H54 (cell line): ENCODE results near the gene TTLL7.

Experiments used
- DNase-seq: peaks from one replicate; pipeline ENCODE4 v3.0.0; 2011; ENCODE audit warnings: low spot score, mixed read lengths; ENCODE audit not compliant: insufficient read length
- FAIRE-seq: peaks from 3 replicates; lab custom pipeline; 2011; peaks lifted over from hg19 to GRCh38; lab: Jason Lieb, UNC
- POLR2A ChIP-seq: IDR thresholded peaks from 2 replicates; pipeline ENCODE4 v1.6.1; 2011; ENCODE audit warnings: low read depth, mild to moderate bottlenecking, low read length

The TTLL7 gene

DNA sequence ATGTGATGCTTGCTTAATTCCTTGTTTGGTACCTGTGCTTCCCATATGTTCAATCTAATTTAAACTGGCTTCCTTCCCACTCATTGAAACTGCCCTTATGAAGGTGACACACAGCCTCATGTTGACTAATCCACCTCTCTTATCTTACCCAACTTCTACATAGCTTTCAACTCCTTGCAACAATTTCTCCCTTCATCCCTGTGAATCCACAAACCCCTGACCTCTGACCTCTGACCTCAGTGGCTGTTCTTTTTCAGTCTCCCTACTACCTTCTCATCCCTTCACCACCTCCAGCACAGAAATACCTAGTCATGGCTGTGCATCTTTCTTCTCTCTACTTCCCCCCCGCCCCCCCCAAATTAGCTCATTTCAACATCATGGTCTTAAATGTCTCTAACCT, 144.5 kb downstream of the TTLL7 start:
- FAIRE-seq (no peak), DNase-seq (no peak)
- no peak for TF ChIP-seq POLR2A

DNA sequence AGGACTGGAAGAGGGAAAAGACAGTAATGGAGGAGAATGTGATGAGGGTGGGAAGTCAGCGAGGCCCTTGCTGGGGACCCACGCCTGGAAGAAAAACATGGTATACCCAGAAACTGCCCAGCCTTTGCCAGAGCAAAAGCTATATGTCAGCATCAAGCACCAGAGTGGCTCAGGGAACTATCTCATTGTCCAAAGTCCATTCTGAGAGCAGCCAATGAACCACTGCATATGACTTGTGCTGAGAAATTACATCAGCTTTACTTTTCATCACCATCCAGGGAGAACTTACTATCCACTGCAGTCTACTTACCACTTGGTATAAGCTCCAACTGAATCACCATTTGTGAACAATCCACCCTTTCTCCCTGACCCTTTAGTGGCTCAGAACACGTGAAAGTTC, 148.1 kb downstream of the TTLL7 start:
- FAIRE-seq (no peak), DNase-seq (no peak)
- no peak for TF ChIP-seq POLR2A

DNA sequence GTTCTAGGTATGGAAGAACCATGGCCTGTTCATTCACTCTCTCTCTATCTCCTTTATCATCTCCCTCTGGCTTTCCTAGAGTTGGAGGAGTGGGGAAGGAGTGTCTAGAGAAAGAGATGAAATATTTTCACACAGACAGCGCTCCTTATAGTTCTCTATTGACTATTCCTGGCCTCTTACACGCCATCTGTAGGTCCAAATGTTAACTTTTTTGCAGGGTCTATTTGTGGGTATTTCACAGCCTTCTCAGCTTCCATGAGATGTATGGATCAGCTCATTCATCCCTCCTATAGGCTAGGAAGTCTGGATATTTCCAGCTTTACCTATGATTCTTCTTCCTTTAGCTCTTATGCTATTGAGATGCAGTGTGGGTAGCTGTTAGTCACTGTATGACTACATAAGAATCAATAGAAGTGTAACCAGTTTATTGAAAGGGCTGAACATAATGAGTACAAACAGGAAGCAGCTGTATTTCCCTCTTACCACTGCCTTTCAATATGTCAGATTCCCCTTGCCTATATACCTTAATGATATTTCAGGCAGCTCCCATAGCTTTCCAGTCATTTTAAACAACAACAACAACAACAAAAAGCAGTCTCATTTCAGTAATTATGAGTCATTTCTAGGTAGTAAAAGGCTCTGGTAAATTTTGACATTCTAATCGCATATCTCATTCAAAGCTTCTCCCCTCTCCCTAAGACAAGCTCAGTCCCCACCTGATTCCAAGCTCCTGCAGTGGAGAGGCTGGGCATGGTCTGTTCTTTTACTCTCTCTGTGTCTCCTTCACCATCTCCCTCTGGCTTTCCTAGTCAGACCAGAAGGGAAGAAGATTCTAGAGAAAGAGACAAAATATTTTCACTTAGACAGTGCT, 149.5 kb downstream of the TTLL7 start:
- FAIRE-seq: no peak
- no peak for TF ChIP-seq POLR2A
- no peak for DNase-seq

DNA sequence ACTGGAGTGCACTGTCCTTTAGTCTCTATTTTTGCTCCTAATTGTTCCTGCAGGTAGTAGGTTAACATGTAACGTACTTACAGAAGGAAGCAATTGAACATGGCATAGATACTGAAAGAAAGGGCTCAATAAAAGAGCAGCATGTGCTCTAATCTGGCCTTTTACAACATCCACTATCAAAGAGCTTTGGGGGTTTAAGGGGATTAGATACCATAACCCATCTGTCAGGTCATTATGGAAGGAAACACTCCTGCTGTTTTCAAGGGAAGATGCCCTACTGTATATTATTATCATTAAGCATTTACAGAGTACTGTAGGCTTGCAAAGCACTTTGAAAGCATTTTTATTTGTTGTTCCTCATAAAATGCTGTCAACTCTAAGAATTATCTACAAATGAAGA, 152.8 kb downstream of the TTLL7 start:
- DNase-seq (no peak), FAIRE-seq (no peak)
- no peak for TF ChIP-seq POLR2A

DNA sequence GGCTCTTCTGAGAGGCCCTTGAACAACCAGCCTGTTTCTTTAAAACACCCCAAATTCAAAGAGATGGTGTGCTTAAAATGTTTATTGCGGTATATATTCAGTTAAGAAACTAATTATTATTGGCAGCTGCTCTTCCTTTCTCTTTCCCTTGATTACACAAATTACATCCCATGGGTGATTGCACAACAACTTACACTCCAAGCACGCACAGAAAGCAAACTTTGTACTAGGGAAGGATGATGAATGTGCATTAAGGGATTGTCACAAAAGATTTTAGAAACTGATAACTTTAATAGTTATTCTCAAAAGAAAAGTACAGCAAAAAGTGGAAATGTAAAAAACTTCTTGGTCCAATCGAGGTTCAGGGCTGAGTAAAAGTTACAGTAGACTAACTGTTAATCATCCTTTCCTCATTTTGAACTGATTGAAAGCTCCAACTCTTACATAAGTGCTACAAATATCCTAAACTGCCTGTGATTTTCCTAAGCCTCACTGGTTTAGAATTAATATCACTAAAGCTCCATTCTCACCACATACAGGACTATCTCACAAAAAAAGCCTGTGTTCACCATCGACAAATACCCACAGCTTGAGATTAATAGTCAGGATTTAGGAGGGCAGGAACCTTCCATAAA, 153.4 kb downstream of the TTLL7 start:
- TF ChIP-seq POLR2A: no peak
- no peak for DNase-seq
- FAIRE-seq: no peak

DNA sequence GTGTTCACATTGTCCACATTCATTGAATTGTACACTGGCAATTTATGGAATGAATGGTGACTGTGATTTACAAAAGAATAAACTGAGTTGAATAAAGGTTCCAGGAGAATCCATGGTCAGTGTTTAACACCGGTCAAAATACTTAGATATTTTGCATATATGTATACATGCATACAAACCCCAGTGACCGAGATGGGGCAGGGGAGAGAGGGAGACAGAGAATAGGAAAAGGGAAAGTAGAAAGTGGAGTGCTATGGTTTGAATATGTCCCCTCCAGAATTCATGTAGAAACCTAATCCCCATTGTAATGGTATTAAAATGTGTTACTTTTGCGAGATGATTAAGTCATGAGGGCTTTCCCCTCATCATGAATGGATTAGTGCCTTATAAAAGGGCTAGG, 154.4 kb downstream of the TTLL7 start:
- DNase-seq: no peak
- no peak for TF ChIP-seq POLR2A
- FAIRE-seq: no peak

DNA sequence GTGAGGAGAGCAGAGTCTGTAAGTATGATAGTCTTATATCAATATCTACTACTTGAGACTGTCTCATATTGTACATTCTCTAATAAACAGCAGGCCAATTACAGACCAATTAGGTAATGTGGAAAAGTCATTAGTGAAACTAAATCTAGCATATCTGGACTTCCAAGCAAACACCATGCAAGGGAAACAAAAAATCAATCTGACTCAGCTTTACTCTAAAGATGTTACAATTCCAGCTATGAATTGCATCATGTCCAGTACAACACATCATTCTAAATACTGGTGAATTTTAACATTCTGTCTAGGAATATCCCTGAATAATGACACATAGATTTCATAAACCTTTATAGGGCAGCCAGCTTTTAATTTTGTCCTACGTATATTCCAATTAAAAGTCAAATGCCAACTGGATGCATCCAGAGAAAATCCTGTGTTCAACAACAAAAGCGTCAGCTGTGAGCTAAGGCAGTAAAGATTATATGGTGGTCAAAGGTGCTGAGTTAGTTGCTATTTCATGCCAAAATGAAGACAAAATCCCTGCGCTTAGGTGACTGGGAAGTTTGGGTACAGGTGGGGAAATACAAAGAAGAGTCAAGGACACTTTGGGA, 159.3 kb downstream of the TTLL7 start:
- no peak for TF ChIP-seq POLR2A
- DNase-seq (no peak), FAIRE-seq (no peak)

DNA sequence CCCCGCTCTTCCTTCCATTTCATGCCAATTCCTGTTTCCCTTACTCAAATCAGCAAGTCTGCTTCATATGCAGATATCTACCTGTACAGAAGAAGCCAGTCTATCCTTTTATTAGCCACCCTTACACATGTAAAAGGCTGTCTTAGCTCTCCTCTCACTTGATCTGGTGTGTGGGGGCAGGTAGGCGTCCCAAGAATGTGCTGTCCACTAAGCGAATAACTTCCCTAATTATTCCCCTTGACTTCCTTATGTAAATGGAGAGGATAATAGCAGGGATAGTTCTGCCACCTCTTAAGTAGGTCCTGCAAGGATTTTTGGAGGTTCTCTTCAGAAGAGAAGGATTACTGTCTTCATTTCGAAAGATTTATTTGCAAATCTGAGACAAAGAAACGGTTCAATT, 160.4 kb downstream of the TTLL7 start:
- no peak for TF ChIP-seq POLR2A
- FAIRE-seq: no peak
- DNase-seq: no peak

DNA sequence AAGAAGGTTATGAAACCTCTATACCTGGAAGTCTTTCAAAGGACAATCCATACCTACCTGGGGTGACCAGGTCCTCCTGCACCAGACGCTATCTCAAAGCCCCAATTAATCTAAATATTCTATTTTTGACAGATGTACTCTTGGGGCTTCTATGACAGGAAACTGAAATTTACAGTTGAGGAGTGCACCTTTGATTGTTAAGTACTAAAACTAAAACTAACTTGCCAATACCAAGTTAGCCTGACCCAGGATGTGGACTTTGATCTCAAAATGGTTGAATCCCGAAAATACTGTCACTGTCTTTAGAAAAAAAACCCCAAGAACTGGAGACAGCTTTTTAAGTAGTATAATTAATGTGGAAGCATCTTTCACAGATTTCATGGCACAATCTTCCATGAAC, 162.4 kb downstream of the TTLL7 start:
- FAIRE-seq (no peak), DNase-seq (no peak)
- TF ChIP-seq POLR2A: no peak

DNA sequence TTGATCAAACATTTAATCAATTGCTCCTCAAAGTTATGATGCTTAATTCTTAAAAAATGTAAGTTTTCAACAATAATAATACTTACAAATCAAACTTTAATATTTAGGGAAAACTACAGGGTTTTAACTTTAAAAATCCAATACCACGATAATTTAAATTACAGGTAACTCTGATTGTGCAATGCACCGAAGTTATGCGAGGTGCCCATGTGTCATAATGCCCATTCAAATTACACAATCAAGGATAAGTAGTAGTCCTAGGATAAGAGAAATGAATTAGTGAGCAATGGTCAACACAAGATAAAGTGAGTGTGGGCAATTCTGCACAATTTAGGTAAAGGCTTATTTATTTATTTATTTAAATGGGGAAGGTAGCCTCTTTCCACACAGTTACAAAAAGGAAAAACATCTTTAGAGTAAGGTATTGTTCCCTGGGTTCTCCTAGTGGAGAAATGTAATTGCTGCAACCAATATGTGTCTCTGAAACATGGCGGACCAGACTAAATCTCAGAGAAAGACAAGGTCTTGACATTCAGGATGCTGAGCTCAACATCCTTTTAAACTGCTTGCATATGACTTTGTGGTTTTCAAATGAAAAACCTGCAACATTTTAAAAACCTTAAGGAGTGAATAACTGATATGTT, 164.2 kb downstream of the TTLL7 start:
- TF ChIP-seq POLR2A: no peak
- DNase-seq: no peak
- no peak for FAIRE-seq

DNA sequence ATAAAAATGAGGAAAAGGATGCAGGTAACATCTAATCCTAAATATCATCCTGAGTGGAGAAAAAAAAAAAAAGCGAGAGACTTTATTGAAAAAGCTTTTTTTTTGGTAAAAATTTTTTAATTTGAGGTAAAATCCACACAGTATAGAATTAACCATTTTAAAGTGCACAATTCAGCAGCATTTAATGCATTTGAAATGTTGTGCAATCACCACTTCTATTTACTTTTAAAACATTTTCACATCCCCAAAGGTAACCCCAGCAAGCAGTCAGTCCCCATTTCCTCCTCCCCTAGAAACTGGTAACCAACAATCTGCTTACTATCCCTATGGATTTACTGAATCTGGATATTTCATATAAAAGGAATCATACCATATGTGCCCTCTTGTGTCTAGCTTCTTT, 166.7 kb downstream of the TTLL7 start:
- DNase-seq: no peak
- FAIRE-seq: no peak
- TF ChIP-seq POLR2A: no peak

DNA sequence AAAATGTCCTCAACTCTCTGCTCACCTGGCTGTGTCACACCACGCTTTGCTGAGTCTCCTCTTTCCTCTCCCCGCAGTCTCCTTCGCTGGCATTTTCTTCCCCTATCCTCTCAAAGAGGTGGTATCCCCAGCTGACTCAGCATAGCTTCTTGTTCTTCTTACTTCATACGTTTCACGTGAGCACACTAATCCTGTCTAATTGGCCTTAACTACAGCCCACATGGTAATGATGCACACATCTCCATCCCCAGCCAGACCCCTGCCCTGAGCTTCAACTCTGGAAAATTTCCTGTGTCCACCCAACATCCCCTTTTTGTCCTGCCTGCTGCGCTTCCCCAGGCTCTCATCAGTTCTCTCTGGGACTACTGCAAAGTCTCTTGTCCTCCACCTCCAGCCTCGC, 169.8 kb downstream of the TTLL7 start:
- DNase-seq (no peak), FAIRE-seq (no peak)
- no peak for TF ChIP-seq POLR2A

DNA sequence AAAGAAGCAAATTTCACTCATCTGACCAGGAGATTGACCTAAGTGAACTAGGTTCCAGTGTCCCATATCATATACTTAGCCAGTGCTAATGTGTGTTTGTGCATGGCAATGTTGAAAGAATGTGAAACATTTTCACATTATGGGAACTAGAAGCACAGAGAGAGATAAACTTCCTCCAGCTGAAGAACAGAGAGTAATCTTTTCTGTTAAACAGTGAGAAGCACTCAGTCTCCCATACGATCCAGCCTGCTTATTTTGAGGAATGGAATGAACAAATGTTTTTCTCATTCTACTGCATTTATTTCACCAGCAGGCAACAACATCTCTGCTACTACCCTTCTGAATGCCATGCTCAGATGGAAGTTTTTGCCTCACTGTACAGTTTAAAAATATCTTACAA, 170.5 kb downstream of the TTLL7 start:
- FAIRE-seq (no peak), DNase-seq (no peak)
- no peak for TF ChIP-seq POLR2A

DNA sequence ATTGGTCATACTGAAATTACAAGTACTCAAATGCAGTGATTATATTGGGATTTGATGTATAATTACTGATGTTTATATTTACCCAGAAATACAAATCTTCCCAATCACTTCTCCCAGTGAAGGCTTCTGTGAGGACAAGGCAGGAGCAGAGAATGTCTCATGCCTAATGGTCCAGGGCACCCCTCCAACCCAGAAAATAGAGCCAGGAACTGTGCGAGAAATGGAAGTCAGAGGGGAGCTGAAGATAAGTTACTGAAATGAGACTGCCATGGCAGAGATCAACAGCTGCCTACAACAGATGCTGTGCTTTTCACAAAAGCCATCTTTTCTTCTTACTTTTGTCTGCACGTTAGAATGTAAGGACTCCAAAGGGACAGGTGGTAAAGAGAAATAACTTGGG, 171.2 kb downstream of the TTLL7 start:
- no peak for TF ChIP-seq POLR2A
- DNase-seq (no peak), FAIRE-seq (no peak)
